MM.1S (cell line): ENCODE results near the gene IRS1.

Experiments
- CTCF ChIP-seq: fragments of 300-600 bp; sonication (generic); IDR thresholded peaks from 2 replicates; pipeline ENCODE4 v1.5.1; 2016; ENCODE audit warnings: antibody characterized with exemption, low read length, mixed read lengths
- EZH2 ChIP-seq: fragments of 300-600 bp; sonication (generic); optimal IDR thresholded peaks from 2 replicates; pipeline ENCODE3; 2017; ENCODE audit warnings: low read depth, mild to moderate bottlenecking, antibody characterized with exemption, low read length, mixed read lengths
- EZH2phosphoT487 ChIP-seq: fragments of 300-600 bp; sonication (generic); IDR thresholded peaks from 2 replicates; pipeline ENCODE4 v1.6.1; 2018; ENCODE audit warnings: antibody characterized with exemption, low read length

DNA sequence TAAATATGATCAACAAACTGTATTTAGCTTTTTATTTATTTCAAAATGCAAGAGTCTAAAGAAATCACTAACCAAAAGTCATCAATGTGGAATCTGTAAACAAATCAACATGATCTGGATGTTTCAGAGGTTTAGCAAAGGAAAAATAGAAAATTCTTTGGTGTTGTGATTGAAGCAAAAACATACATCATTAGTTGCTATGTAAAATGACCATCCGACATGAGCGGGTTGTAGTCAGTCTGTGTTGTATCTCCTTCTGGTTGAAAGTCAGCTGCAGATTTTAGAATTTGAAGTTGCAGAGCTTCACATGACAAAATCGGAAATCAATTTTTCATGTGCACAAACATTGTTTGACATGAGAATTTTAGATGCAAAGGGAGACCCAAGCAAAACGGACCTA lies 63.2 kb downstream of the IRS1 start:
- TF ChIP-seq EZH2 (no peak), CTCF (no peak), EZH2phosphoT487 (no peak)
